Jurkat, Clone E6-1 (cell line): ENCODE data around the gene CEP104.

Source experiments
- DNase-seq: peaks from one replicate; pipeline ENCODE4 v3.0.0-alpha.2; 2011; ENCODE audit warnings: low read depth, low spot score
- H3K4me3 ChIP-seq: 2 replicates; pipeline ENCODE4 v1.5.1; 2011; ENCODE audit warnings: mild to moderate bottlenecking, low read length, control low read depth, moderate library complexity

The CEP104 gene

DNA sequence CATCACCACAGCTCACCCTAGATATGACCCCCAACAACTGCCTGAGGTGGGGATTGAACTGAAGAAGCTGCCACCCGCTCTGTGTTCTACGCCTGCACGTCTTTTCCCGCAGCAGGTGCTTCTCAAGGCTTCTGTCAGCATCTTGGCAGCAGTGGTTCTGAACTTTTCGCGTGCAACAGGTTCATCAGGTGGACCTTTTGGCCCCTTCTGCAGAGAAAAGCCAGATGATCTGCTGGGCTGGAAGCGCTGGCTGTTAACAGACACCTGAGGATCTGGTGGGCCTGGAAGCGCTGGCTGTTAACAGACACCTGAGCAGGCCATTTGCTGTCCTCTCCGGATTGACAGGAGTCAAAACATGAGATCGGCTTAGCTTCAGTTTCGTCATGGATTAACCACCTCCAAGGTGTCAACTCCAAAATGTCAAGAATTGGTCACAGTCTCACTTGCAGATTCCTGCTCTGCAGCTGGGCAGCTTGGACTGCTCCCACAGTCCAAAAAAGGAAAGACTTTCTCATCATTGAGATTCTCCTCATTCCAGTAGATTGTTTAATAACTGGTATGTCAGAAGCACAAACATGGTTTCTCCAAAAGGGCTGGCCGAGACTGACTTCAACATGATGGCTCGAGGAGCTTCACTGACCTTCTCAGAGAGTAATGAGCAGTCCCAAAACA lies 38.4 kb upstream of the CEP104 start:
- no peak for DNase-seq
- H3K4me3 ChIP-seq = no peak overlapping the region

DNA sequence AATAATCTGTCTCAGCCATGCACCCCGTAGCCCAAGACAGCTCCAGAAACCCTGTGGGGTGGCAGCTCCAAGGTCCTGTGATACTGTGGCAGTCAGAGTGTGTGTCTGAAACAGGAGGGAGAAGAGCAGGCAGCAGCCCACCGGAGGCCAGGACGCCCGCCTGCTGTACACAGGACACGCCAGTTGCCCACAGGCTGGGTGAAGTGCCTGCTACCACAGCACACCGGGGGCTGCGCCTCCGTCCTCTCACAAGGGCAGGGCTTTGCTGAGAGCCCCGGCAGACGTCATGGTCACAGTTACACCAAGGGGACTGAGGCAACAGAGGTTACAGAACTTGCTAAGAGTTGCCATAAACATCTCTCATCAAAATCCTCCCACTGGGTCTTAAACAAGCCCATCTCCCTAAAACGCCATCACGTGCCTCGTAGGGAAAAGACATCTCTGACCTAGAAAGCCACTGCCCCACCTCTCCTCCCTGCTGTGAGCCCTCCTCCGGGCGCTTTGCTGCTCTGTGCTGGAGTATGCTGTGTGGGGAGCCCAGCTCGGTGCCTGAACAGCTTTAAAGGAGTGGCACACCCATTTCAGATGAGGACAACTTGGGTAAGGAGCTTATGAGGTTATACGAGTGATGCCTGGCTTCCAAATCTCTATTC lies 37.7 kb upstream of the CEP104 start:
- DNase-seq = no peak
- no peak overlapping the region for H3K4me3 ChIP-seq

DNA sequence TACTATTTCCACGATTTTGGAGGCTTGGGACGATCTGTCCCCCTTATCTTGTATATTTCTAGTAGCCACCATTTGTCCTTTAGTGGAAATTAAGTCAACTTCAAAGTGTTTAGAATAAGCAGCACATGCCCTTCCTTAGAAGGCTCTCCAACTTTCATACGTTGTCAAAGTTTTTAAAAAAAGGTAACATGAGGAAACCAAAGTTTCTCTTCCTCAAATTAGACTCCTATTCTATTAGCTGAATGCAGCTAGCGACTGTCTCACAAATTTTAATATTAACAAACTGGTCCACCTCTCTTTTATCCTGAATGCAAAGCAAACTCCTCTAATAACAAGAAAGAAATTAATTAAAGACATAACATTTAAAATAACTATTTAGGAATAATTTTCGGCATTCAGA lies 36.2 kb upstream of the CEP104 start:
- DNase-seq = no peak
- H3K4me3 ChIP-seq = no peak overlapping the region

DNA sequence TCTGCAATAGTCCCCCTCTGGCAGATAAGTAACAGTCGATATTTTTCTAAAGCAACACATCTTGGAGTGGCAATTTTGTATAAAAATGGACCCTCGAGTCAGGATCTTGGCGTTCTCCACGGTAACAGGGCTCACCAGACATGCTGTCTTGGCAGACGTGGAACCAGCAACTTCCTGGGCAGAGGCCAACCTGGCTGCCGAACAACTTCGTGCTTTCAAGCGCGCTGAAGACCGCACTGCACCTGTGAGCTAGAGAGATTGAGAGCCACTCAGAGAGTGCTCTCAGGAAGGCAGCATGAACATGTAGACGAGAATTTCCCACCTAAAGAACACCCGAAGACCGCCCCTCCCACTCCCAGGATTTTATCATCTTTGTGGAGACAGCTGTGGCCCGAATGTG lies 35.7 kb upstream of the CEP104 start:
- no peak for DNase-seq
- H3K4me3 ChIP-seq = no peak overlapping the region

DNA sequence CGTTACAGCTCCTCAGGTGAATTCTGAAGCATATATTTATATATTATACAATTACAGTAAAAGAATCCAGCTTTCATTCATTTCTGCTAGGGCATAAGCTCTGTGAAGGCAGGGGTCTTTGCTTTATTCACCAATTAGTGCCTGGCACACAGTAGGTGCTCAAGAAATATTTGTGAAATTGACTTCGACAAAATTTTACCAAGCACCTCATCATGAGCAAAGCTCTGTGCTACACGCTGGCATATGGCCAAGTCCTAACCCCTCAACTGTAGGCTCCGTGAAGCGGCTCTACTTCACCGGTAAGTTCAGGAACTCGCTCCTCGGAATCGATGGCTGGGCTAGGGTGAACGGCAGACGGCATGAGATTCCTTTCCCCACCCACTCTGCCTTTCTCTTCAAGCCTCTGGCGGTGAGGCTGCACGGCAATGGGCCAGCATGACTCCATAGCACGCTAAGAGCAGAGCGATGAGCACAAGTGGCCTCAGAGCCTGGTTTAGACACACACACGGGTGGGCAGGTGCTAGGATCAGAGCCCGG lies 34.4 kb upstream of the CEP104 start:
- no peak for DNase-seq
- H3K4me3 ChIP-seq = no peak overlapping the region

DNA sequence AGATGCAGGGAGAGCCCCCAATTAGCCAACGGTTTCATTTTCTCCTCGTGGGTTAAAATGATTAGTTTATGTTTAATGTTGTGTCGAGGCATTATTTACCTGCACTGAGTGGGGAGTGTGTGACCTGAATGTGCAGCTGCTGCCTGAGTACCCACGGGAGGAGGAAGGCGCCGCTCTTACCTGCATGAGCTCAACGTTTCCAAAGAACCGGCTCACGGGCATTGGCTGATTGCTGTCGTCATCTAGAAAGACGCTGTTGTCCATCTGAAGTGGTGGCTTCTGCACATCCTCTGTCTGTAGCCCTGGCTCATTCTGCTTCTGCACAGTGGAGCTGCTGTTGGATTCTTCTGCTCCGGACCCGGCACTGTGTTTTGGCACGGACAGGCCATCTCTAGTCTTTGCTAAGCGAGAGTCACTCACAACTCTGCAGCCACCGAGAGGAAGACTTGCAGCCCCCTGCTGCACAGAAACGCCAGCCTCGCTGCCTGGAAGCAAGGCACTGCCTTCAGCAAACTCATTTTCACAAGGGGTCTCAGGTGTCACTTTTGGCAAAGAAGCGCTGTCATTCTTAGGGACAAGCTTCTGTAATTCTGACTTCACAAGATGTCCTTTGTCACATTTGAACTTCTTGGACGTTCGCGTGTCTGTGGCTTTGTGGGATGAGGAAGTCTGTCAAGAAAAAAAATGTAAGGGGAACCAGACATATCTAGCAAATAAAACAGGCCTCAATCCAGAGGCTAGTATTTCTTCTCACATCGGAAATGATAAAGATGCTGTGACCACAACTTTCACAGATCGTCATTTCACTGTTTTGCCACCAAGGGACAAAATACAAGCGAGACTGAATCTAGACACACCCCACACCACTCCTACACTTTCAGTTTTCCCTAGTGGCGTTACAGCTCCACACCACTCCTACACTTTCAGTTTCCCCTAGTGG lies 33.6 kb upstream of the CEP104 start:
- no peak for DNase-seq
- H3K4me3 ChIP-seq = no peak overlapping the region

DNA sequence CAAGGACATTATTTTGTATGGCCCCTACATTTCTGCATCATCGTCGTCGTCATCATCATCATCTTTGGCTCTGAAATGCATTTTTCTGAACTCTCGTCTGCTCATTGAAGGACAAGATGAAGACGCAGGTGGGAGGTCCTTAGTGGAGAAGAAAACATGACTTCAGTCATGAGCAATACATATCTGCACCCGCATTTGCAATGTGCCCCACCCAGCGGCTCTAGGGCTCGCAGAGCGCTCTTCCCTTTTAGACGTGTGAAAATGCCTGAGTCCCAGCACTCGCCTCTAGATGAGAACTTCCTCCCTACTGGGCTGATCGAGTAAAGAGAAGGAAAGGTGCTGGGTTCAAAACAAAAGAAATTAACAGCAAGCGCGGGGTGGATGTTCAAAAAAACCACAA lies 32.9 kb upstream of the CEP104 start:
- H3K4me3 ChIP-seq = no peak overlapping the region
- DNase-seq = no peak

DNA sequence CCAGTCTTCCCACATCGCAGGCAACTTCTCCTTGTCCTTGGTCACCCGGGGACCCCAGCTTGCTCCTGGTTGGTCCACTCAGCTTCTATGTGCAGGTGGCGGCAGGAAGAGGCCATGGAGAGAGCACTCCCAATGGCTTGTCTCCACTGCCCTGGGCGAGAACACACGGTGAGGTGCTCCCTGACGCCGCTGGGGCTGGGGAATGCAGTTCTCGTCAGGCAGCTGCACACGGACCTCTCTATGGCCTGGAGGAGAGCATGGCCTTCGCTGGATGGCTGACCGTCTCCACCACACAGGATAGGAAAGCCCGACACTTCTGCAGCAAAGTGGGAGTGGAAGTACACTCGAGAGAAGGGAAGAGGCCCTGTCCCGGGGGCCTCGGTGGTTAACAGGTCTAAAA lies 31.3 kb upstream of the CEP104 start:
- no peak overlapping the region for H3K4me3 ChIP-seq
- no peak for DNase-seq

DNA sequence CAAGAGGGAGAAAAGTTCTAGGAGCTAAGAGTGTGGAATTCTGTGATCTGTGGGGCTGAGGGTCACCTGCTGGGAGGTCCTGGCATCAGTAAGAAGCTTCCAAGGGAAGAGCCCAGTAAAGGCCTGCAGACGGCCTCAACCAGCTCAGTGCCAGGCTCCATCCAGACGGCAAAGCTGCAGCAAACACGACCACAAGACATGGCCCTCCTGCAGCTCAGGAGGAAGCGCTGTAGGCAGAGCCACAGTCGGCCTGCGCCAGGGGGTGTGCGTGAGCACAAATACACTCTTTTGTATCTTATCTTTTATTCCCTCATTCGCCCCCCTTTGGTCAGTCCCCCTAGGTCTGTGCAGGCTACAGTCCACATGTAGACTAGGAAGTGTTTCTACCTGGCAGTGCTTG lies 29.7 kb upstream of the CEP104 start:
- no peak for DNase-seq
- no peak overlapping the region for H3K4me3 ChIP-seq

DNA sequence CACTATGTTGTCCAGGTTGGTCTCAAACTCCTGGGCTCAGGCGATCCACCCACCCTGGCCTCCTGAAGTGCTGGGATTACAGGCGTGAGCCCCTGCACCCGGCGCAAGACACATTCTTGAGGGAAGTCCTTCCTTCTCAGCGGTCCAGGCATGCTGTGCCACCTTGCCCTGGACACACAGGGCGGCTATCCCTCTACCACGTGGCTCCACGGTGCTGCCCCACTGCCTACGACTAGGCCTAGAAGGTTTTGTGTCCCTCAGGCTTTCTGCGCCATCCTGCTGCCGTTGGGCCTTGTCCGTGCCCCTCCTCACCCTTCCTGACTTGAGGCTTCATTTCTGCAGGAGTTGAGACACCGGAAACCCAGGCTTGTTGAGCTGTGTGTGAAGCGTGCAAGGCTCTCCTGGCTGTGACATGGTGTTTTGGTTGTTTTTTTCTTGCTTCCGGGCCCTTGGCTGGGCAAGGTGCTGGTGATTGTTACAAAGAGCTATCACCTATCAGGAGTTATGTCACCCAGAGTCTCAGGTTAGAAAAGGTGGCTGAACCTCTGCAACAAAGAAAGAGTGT lies 29.2 kb upstream of the CEP104 start:
- DNase-seq = peak; percentile 79
- H3K4me3 ChIP-seq = no peak overlapping the region

DNA sequence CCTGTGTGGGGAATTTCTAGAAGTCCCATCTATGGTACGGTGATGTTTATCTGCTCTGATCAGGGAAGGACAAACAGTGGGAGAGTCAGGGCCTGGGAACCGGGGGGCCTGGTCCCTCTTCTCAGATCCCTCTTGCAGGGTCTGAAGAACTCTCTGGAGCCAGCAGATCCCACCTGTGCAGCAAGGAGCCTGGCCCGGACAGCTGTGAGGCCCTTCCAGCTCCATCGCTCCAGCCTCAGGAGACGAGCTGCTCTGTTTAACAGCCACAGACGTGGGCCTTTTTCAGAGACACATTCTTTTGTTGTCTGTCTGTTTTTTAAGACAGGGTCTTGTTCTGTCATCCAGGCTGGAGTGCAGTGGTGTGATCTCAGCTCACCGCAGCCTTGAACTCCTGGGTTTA lies 28.6 kb upstream of the CEP104 start:
- H3K4me3 ChIP-seq = no peak overlapping the region

DNA sequence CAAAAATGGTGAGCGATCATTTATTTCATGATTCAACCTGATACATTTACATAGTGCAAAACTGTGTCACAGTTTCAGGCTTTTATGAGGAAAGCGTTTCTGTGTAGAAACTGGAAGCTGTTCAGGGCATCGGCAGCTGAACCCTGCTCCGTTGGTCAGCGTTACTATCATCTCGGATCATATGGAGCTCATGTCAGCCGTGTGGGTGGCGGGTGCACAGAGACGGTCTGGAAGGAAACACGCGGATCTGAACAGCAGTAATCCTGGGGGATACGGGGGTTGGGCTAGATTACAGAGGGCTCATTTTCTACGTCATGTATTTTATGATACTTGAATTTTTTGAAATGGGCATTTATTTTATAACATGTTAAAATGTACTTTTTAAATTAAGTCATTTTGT lies 28.0 kb upstream of the CEP104 start:
- DNase-seq = no peak
- no peak overlapping the region for H3K4me3 ChIP-seq

More for the DNA sequence above, 28.6 kb upstream of the CEP104 start:
- no peak for DNase-seq

DNA sequence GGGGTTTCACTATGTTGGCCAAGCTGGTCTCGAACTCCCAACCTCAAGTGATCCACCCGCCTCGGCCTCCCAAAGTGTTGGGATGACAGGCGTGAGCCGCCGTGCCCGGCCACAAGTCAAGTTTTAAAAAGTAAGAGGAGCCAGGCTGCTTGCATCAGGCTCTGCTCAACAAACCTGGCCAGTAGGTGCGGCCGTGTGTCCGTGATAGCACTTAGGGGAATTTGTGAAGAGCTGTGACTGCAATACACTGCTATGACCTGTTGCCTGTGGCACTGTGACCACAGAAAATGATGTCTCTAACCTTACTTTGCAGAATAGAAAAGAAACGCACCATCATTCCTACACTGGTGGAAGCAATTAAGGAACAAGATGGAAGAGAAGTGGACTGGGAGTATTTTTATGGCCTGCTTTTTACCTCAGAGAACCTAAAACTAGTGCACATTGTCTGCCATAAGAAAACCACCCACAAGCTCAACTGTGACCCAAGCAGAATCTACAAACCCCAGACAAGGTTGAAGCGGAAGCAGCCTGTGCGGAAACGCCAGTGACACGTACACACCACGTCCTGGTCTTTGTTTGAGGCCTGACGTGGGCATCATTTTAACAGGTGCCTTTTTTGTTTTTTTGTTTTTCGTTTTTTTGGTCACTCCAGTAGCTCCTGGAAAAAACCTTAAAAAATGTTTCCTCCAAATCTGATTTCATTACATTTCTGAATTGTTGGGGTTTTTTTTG lies 26.3 kb upstream of the CEP104 start:
- peak; percentile 94 for DNase-seq
- H3K4me3 ChIP-seq = peak overlapping the region; percentile 4; the same call in 1 of the 2 replicates

DNA sequence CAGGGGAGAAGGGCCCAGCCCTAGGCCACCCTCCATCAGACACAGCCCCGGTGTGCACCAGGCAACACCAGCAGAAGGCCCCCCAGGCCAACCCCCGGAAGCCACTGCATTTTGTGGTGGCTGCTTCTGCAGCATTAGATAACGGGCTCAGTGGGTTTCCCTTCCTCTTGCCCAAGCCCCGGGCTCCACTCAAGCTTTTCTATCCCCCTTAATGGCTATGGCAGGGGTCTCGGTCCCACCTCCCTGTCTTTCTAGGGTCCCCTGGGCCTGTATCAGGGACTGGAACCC lies 24.1 kb upstream of the CEP104 start:
- H3K4me3 ChIP-seq = peak overlapping the region; percentile 16
- DNase-seq = peak; percentile 87

DNA sequence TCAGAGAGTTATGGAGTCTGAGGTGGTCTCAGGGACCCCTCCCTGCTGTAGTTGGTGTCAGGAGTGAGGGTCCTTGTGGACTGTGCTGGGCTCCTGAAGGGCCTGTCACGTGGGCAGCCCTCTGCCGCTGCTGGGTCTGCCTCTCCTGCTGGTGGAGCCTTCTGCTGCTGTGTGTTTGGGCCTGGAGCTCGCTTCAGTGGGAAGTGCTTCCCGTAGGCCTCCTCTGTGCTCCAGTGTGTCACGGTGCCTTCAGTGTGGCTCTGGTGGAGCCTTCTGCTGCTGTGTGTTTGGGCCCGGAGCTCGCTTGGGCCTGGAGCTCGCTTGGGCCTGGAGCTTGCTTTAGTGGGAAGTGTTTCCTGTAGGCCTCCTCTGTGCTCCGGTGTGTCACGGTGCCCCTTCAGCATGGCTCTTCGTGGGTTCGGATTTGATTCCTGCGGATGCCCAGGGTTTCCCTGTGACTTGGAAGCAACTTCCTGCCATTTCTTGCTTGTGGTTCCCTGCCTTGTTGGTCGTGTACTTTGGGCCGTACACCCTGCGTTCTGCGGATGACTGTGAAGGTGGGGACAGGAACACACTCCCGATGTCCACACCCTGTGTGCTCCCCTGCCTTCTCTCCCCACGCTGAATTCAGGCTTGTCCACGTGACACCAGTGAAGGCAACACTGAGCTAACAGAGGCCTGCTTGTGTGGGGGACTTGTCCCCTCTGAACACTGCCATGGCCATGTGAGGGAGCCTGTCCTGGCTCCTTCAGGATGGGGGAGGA lies 23.6 kb upstream of the CEP104 start:
- peak overlapping the region; percentile 16; the same call in 1 of the 2 replicates for H3K4me3 ChIP-seq
- no peak for DNase-seq

DNA sequence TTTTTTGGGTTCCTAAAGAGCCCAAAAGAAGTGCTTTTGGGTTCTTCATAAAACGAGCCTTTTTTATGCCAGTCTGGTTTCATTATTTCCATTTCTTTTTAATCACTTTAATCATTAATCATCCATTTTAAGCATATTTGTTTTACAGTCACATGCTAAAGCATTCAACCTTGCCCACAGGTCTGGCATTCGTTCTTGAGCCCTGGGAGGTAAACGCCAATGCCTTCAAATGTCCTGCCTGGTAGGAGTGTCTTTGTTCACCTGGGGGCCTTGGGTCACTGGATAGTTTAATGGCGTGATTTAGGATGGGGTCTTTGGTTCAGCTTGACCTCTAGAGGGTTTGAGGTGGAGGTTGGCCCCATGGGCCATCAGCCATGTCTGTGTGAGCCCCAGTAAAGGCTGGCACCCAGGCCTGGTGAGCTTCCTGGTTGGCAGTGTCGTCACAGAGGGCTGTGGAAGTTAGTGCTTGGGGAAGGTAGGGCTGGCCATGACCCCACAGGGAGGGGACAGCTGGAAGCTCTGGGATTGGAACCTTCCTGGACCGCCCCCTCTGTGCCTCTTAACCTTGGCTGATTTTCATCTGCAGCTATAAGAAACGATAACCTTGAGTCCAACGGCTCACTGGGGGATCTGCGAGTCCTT lies 22.9 kb upstream of the CEP104 start:
- no peak for DNase-seq
- no peak overlapping the region for H3K4me3 ChIP-seq

DNA sequence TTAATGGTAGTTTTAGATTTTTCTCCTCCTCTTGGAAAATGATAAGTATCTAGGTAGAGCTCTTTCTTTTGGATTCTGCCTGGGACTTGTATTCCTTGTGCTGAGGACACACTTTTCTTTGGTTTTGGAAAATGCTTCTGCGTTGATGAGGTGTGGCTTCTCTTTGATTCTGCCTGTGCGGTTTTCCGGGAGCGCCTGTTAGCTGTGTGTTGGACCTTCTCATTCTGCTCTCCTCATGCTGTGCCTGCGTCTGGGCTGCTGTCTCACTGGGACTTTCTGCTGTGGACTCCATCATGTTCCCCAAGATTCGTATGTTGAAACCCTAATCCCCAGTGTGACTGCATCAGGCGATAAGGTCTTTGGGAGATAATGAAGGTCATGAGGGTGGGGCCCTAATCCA lies 22.1 kb upstream of the CEP104 start:
- no peak overlapping the region for H3K4me3 ChIP-seq
- no peak for DNase-seq

DNA sequence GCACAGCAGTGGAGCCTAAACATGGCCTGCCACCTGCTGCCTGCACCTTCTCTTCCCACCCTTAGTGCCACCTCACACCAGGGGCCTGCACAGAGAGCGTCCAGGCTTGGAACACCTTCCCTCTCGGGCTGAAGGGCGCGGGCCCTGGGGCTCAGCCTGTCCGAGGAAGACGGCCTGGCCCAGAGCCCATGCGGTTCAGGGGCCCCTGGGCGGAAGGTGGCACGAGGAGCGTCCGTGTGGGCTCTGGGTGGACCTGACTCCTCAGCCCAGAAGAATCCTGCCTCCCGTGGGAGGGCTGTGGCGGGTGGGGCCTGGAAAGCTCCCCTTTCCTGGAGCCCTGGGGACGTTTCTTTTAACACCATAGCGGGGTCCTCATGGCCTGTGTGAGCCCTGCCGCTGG lies 19.7 kb upstream of the CEP104 start:
- no peak for DNase-seq
- H3K4me3 ChIP-seq = no peak overlapping the region
